ENCODE data around the gene MESD. TPM values are rescaled to one million over a fixed set of nuclear protein-coding genes. Genes with fewer than 3 reads are reported as not detected.

MESD gene
- total and polyA plus RNA-seq, 2 of the 4 experiments (the other 2 are of a cell fraction), result 10.0 to 14.0 TPM

DNA sequence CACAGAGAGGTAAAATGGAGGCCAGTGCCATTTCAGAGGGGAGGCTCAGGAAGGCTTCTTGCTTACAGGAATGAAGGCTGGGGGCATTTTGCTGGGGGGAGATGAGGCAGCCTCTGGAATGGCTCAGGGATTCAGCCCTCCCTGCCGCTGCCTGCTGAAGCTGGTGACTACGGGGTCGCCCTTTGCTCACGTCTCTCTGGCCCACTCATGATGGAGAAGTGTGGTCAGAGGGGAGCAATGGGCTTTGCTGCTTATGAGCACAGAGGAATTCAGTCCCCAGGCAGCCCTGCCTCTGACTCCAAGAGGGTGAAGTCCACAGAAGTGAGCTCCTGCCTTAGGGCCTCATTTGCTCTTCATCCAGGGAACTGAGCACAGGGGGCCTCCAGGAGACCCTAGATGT is 39.9 kb downstream of the MESD start:
- Histone ChIP-seq H2BK20ac (ENCODE audit: low read depth, low read length) (no peak overlapping the region), H3K9me3 (ENCODE audit: control insufficient read depth, insufficient read depth, low read length) (no peaks in the 10 kb centered on the region), H4K91ac (ENCODE audit: insufficient read depth, low read depth, low read length) (no peak overlapping the region), H3K4me2 (ENCODE audit: low read depth, low read length) (no peak overlapping the region), H3K4me3 (ENCODE audit: insufficient read depth, low read depth, low read length) (no peak overlapping the region), H3K79me1 (ENCODE audit: low read depth in 1 of 2, low read length in 2 of 2) (no peaks in the 10 kb centered on the region), H3K56ac (ENCODE audit: extremely low read depth, insufficient read depth, low read length) (no peak overlapping the region), H3K23ac (ENCODE audit: low read depth, low read length) (no peak overlapping the region), H2AK5ac (ENCODE audit: low read depth, low read length) (no peak overlapping the region), H3K9me1 (ENCODE audit: insufficient read depth, low read length) (peaks cover 18% of the 10 kb centered on the region), H3K36me3 (ENCODE audit: control insufficient read depth, insufficient read depth, low read length) (peaks cover 70% of the 10 kb centered on the region), H3K9ac (ENCODE audit: low read depth, low read length) (no peak overlapping the region), H2AFZ (replicated peaks; ENCODE audit: low read length, poor library complexity) (no peak overlapping the region), H2BK5ac (ENCODE audit: low read depth, low read length, poor library complexity, severe bottlenecking) (no peak overlapping the region), H4K8ac (ENCODE audit: low read depth in 2 of 2, low read length in 2 of 2) (no peak overlapping the region), H2BK120ac (ENCODE audit: low read depth, low read length) (no peak overlapping the region), H3K27ac (ENCODE audit: insufficient read depth, low read length) (no peak overlapping the region), H4K20me1 (ENCODE audit: insufficient read depth, low read length) (peaks cover 58% of the 10 kb centered on the region), H2AK9ac (replicated peaks; ENCODE audit: low read depth, low read length, poor library complexity) (no peak overlapping the region), H3K18ac (ENCODE audit: low read depth, low read length) (no peak overlapping the region), H3K14ac (replicated peaks; ENCODE audit: low read depth, low read length) (no peak overlapping the region), H3K4me1 (ENCODE audit: control insufficient read depth, insufficient read depth, low read length) (peaks cover 4% of the 10 kb centered on the region; the same call in 1 of the 2 replicates), H3K4ac (ENCODE audit: low read depth, low read length) (no peak overlapping the region), H4K5ac (ENCODE audit: low read depth, low read length) (no peak overlapping the region), H2BK15ac (ENCODE audit: low read depth, low read length) (no peak overlapping the region), H3K27me3 (ENCODE audit: control insufficient read depth, insufficient read depth, low read length) (no peaks in the 10 kb centered on the region)
- in situ Hi-C loops (cut with MboI; ENCODE audit: low sequenced_read_pairs), result no loop called here
- DNase-seq (no peak), ATAC-seq (ENCODE audit: low read depth) (no peak)
- intact Hi-C loops (cut with micrococcal nuclease), result no loop called here
- no TSS peak for BruUV-seq (replicated peaks)
- WGBS, 2 experiments (ENCODE audit: extremely low coverage in 2 of 2, insufficient read length in 1 of 2), result 100% methylated on average over 4 of the region's 4 CpGs; no CpG with 5 or more reads in 1 of the 2 experiments
- TF ChIP-seq BHLHE40 (IDR thresholded peaks at IDR 0.05; ENCODE audit: low read depth, low read length), result no peak
- TF ChIP-seq, protein P1, sequence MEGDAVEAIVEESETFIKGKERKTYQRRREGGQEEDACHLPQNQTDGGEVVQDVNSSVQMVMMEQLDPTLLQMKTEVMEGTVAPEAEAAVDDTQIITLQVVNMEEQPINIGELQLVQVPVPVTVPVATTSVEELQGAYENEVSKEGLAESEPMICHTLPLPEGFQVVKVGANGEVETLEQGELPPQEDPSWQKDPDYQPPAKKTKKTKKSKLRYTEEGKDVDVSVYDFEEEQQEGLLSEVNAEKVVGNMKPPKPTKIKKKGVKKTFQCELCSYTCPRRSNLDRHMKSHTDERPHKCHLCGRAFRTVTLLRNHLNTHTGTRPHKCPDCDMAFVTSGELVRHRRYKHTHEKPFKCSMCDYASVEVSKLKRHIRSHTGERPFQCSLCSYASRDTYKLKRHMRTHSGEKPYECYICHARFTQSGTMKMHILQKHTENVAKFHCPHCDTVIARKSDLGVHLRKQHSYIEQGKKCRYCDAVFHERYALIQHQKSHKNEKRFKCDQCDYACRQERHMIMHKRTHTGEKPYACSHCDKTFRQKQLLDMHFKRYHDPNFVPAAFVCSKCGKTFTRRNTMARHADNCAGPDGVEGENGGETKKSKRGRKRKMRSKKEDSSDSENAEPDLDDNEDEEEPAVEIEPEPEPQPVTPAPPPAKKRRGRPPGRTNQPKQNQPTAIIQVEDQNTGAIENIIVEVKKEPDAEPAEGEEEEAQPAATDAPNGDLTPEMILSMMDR (conservative IDR thresholded peaks at IDR 0.05; ENCODE audit: low read depth, low read length), result no peak
- TF ChIP-seq NFE2L2 (IDR thresholded peaks at IDR 0.05; ENCODE audit: low read depth, low read length), result no peak
- no peak for TF ChIP-seq RCOR1 (IDR thresholded peaks at IDR 0.05; ENCODE audit: insufficient replicate concordance, low read length)
- TF ChIP-seq FOS (IDR thresholded peaks at IDR 0.05; ENCODE audit: low read depth, low read length), result no peak
- no peak for TF ChIP-seq MXI1 (IDR thresholded peaks at IDR 0.05; ENCODE audit: borderline replicate concordance, low read depth, low read length)
- TF ChIP-seq MAZ (IDR thresholded peaks at IDR 0.05; ENCODE audit: borderline replicate concordance, low read depth, low read length), result no peak
- no peak for TF ChIP-seq MAFK (IDR thresholded peaks at IDR 0.05; ENCODE audit: low read depth, low read length)
- TF ChIP-seq CEBPB (IDR thresholded peaks at IDR 0.05; ENCODE audit: low read depth, low read length), result no peak
- TF ChIP-seq POLR2A (IDR thresholded peaks at IDR 0.05; ENCODE audit: low read depth, low read length), result no peak
- no peak for TF ChIP-seq CHD1 (IDR thresholded peaks at IDR 0.05; ENCODE audit: low read depth, low read length)
- no peak for TF ChIP-seq RFX5 (IDR thresholded peaks at IDR 0.05; ENCODE audit: low read depth, low read length)
- TF ChIP-seq, protein P2, sequence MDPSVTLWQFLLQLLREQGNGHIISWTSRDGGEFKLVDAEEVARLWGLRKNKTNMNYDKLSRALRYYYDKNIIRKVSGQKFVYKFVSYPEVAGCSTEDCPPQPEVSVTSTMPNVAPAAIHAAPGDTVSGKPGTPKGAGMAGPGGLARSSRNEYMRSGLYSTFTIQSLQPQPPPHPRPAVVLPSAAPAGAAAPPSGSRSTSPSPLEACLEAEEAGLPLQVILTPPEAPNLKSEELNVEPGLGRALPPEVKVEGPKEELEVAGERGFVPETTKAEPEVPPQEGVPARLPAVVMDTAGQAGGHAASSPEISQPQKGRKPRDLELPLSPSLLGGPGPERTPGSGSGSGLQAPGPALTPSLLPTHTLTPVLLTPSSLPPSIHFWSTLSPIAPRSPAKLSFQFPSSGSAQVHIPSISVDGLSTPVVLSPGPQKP (IDR thresholded peaks at IDR 0.05; ENCODE audit: borderline replicate concordance, low read depth, low read length), result no peak
- no peak for TF ChIP-seq RAD21 (IDR thresholded peaks at IDR 0.05; ENCODE audit: low read length)
- TF ChIP-seq SMC3 (IDR thresholded peaks at IDR 0.05; ENCODE audit: low read depth, low read length), result no peak
- TF ChIP-seq, protein P3, sequence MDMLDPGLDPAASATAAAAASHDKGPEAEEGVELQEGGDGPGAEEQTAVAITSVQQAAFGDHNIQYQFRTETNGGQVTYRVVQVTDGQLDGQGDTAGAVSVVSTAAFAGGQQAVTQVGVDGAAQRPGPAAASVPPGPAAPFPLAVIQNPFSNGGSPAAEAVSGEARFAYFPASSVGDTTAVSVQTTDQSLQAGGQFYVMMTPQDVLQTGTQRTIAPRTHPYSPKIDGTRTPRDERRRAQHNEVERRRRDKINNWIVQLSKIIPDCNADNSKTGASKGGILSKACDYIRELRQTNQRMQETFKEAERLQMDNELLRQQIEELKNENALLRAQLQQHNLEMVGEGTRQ (IDR thresholded peaks at IDR 0.05; ENCODE audit: low read depth, low read length), result no peak
- POLR2A ChIA-PET (ENCODE audit: unreplicated experiment), result no interaction called here
- dilution Hi-C loops (cut with HindIII; ENCODE audit: low sequenced_read_pairs, unreplicated experiment), result no loop called here
- CTCF ChIA-PET, result no interaction called here

Measured in IMR-90 (cell line).